ENCODE data around the gene DNAJC18. TPM values are rescaled to one million over a fixed set of nuclear protein-coding genes. Genes with fewer than 3 reads are reported as not detected.

DNAJC18 gene
- 12.5 and 13.4 TPM in 2 replicates for total RNA-seq

GRCh38 chr5:139439013-139439903, at the start of gene DNAJC18:
Gene DNAJC18 (minus strand): TSS chr5:139439525. CDS start chr5:139439445, 80 bp downstream.

GRCh38 chr5:139482050-139482889, 42.9 kb upstream of the DNAJC18 start, which contains the start of gene STING1:
Gene STING1 (minus strand): TSS chr5:139482758. CDS start chr5:139481704, 1,054 bp downstream.

GRCh38 chr5:139470821-139471300, 31.5 kb upstream of the DNAJC18 start, which contains the start of gene SMIM33:
Gene SMIM33 (plus strand): TSS chr5:139471004. CDS start chr5:139471122, 118 bp downstream.

GRCh38 chr5:139462586-139463276, 23.4 kb upstream of the DNAJC18 start, which contains the start of gene ECSCR:
Gene ECSCR (minus strand): TSS chr5:139462743. CDS start chr5:139462670, 73 bp downstream.

GRCh38 chr5:139403787-139404483, 35.4 kb downstream of the DNAJC18 start, which contains the start of gene SPATA24:
Gene SPATA24 (minus strand): TSS chr5:139404089. CDS start chr5:139404060, 29 bp downstream.

GRCh38 chr5:139394654-139395566, 44.4 kb downstream of the DNAJC18 start, which contains the start of gene PROB1:
Gene PROB1 (minus strand): TSS chr5:139395104. CDS start chr5:139395081, 23 bp downstream.

GRCh38 chr5:139389701-139390638, 49.4 kb downstream of the DNAJC18 start, which contains the start of gene MZB1:
Gene MZB1 (minus strand): TSS chr5:139389913. CDS start chr5:139389856, 57 bp downstream.

GRCh38 chr5:139383275-139383992, 55.9 kb downstream of the DNAJC18 start, which contains the start of gene SLC23A1:
Gene SLC23A1 (minus strand): TSS chr5:139383297. CDS start chr5:139383253, 44 bp downstream.

Other genes with a start within 250 kb of the DNAJC18 start
- gene SIL1, start 241.2 kb downstream of the DNAJC18 start, total RNA-seq = 93.1 and 188 TPM in 2 replicates
- gene MATR3, start 145.8 kb downstream of the DNAJC18 start, total RNA-seq = 232 and 333 TPM in 2 replicates
- 56.3 and 60.0 TPM in 2 replicates for gene PAIP2, start 97.7 kb downstream of the DNAJC18 start, total RNA-seq
- not detected in 2 replicates for gene SLC23A1, start 56.2 kb downstream of the DNAJC18 start, total RNA-seq
- not detected in 2 replicates for gene MZB1, start 49.6 kb downstream of the DNAJC18 start, total RNA-seq
- gene PROB1, start 44.4 kb downstream of the DNAJC18 start, total RNA-seq = 0.59 and 0.78 TPM in 2 replicates
- 2.3 and 4.2 TPM in 2 replicates for gene SPATA24, start 35.4 kb downstream of the DNAJC18 start, total RNA-seq
- gene ECSCR, start 23.2 kb upstream of the DNAJC18 start, total RNA-seq = 0.30 and 0.74 TPM in 2 replicates
- gene SMIM33, start 31.5 kb upstream of the DNAJC18 start, total RNA-seq = not detected in 2 replicates
- gene STING1, start 43.2 kb upstream of the DNAJC18 start, total RNA-seq = 12.5 and 14.2 TPM in 2 replicates
- 42.2 and 52.9 TPM in 2 replicates for gene UBE2D2, start 121.8 kb upstream of the DNAJC18 start, total RNA-seq
- gene CXXC5, start 208.8 kb upstream of the DNAJC18 start, total RNA-seq = 42.9 and 63.5 TPM in 2 replicates

Data from smooth muscle cell of the umbilical artery (primary cell).